Pancreas (tissue), 10 donors: ENCODE data around the gene CLK2. TPM values are rescaled to one million over a fixed set of nuclear protein-coding genes. Genes with fewer than 3 reads are reported as not detected.

Experiments
- ATAC-seq, 4 donors: fragments of 200-7000 bp; cut with Tn5 transposase; one replicate each; pipeline versions ENCODE4 v1.8.0 to v1.9.1; 2020; ENCODE audit warnings: mild to moderate bottlenecking in 4 of 4, moderate library complexity in 4 of 4
- DNase-seq, 6 donors: peaks; one replicate each; pipeline ENCODE4 v3.0.0-alpha.2; 2020
- FAIRE-seq: peaks from 2 replicates; lab custom pipeline; 2012; peaks lifted over from hg19 to GRCh38; lab: Jason Lieb, UNC
- H3K27ac ChIP-seq, 4 donors: fragments of 200-600 bp; sonication (generic); 1 replicate in 3 of 4; 2 replicates in 1 of 4; pipeline versions ENCODE4 v1.5.0 to v1.8.0; 2020
- H3K27me3 ChIP-seq, 4 donors: fragments of 200-600 bp; one replicate each; pipeline ENCODE4 v1.8.0; 2021
- H3K36me3 ChIP-seq, 3 donors: fragments of 200-600 bp; sonication (generic) in 1 of 3; one replicate each; pipeline versions ENCODE4 v1.5.0 to v1.8.0; 2020 to 2021
- H3K4me1 ChIP-seq, 3 donors: fragments of 200-600 bp; one replicate each; pipeline ENCODE4 v1.8.0; 2021
- H3K4me3 ChIP-seq, 4 donors: fragments of 200-600 bp; sonication (generic) in 2 of 4; one replicate each; pipeline versions ENCODE4 v1.5.0 to v1.8.0; 2020 to 2021
- H3K9me3 ChIP-seq, 4 donors: fragments of 200-600 bp; one replicate each; pipeline ENCODE4 v1.8.0; 2021
- WGBS, 2 donors: extraction: QIAGEN DNeasy Blood & Tissue Kit; methylation state at CpG; one replicate each; pipeline ENCODE4 v1.1.7; 2013; 5-methylcytosine and 5-hydroxymethylcytosine counted together
- intact Hi-C, 3 donors: fragments of 100-400 bp; cut with DNase I; formaldehyde crosslinking; loops; one replicate each; pipeline versions ENCODE4 v1.11.1 to v1.14.2; 2022
- polyA plus RNA-seq, 2 donors: library from polyadenylated mRNA; stranded (reverse); fragments of 200-250 nt; gene quantifications; one replicate each; pipeline ENCODE4 v1.2.3, GENCODE V29; 2013
- total RNA-seq, 6 donors: library from RNA; stranded (reverse); fragmentation: NEBNext Ultra II Directional in 4 of 6; extraction: Animal tissue kit (Norgen Biotek cat#: 25700) in 4 of 6; gene quantifications; one replicate each; pipeline versions ENCODE4 v1.2.1 to v1.2.4, GENCODE V29; 2021 to 2023
- TF ChIP-seq, protein P1 (sequence below), 4 donors: fragments of 200-600 bp; sonication (generic) in 3 of 4; IDR thresholded peaks; one replicate each; pipeline versions ENCODE4 v1.5.0 to v1.8.0; 2021; ENCODE audit warnings: antibody characterized with exemption in 4 of 4
- donor health status: healthy with polysubstance abuse.
- donor health status: DM: no; HTN: no; CAD: no; lungs with moderate emphysema.
- donor health status: DM: no; HTN: no; CAD: no.
- donor health status: control.
- donor health status: control.
- donor health status: Bipolar disorder and iron deficiency.
- donor health status: DM: yes; HTN: yes; CAD: no.
- donor health status: DM: no; HTN: no; CAD: no.
- donor health status: DM: no; HTN: no; CAD: no.
- donor health status: DM: yes; HTN: yes; CAD: no.

Gene CLK2
- total and polyA plus RNA-seq, 8 donors: 15.7 to 89.4 (median 21.6) TPM

DNA sequence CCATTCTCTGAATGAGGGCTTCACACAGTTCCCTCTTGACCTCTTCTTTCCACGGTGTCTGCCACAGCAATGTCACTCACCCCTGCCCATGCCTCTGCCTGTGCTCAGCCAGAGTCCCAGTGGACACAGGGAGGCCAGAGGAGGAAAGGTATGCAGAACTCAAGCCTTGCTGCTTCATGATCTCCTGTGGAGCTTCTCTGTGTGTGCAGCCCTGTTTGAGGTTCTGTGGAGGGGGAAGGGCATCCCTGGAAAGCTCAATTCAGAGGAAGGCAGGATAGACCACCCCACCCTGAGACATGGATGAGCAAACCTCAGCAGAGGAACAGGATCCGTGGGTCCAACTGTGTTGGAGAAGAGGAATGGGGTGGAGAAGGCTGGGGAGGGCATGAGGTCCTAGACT, 6.0 kb upstream of the CLK2 start:
- ATAC-seq: no peak
- intact Hi-C loops: loop anchor here in 1 of 3 donors (5.0 kb wide), 1 partner anchor 33 kb away; no protein-coding TSS in a partner anchor
- TF ChIP-seq, protein P1, sequence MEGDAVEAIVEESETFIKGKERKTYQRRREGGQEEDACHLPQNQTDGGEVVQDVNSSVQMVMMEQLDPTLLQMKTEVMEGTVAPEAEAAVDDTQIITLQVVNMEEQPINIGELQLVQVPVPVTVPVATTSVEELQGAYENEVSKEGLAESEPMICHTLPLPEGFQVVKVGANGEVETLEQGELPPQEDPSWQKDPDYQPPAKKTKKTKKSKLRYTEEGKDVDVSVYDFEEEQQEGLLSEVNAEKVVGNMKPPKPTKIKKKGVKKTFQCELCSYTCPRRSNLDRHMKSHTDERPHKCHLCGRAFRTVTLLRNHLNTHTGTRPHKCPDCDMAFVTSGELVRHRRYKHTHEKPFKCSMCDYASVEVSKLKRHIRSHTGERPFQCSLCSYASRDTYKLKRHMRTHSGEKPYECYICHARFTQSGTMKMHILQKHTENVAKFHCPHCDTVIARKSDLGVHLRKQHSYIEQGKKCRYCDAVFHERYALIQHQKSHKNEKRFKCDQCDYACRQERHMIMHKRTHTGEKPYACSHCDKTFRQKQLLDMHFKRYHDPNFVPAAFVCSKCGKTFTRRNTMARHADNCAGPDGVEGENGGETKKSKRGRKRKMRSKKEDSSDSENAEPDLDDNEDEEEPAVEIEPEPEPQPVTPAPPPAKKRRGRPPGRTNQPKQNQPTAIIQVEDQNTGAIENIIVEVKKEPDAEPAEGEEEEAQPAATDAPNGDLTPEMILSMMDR (IDR thresholded peaks at IDR 0.05): no peak
- no peak overlapping the region for H3K4me3 ChIP-seq
- FAIRE-seq: no peak
- H3K27ac ChIP-seq: no peak overlapping the region
- H3K27me3 ChIP-seq: no peaks in the 10 kb centered on the region
- no peaks in the 10 kb centered on the region for H3K36me3 ChIP-seq
- 66 to 77% methylated on average over 2 of the region's 2 CpGs for WGBS, 2 donors
- no peaks in the 10 kb centered on the region for H3K9me3 ChIP-seq
- no peak for DNase-seq
- no peaks in the 10 kb centered on the region for H3K4me1 ChIP-seq

DNA sequence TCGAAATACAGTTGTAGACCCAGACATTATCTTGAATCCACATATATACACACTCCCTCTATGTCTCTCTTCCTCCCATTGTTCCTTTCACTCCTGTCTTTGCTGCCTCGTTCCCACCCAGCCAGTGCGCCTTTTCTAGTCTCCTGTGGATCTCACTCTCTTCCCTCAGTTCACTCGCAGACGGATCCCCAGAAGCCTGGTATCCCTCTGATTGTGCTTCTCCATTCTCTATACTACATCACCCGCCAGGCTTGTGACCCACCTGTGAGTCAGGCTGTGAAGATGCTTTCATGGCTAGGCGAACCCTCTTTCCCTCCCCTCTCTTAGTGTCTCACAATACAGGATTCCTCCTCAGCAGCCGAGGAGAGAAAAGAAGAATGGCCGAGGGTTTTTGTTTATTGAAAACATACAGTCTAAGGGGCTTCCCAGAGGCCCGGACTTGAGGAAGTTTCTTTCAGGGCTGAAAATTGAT, 5.4 kb upstream of the CLK2 start:
- intact Hi-C loops: loop anchor here in 1 of 3 donors (5.0 kb wide), 1 partner anchor 34 kb away; no protein-coding TSS in a partner anchor
- Histone ChIP-seq H3K27ac (no peak overlapping the region), H3K9me3 (no peaks in the 10 kb centered on the region), H3K36me3 (no peaks in the 10 kb centered on the region), H3K27me3 (no peaks in the 10 kb centered on the region), H3K4me3 (no peak overlapping the region), H3K4me1 (no peaks in the 10 kb centered on the region)
- ATAC-seq (no peak), FAIRE-seq (no peak), DNase-seq (no peak)
- TF ChIP-seq, protein P1 (IDR thresholded peaks at IDR 0.05): no peak
- 55 to 64% methylated on average over 10 of the region's 10 CpGs for WGBS, 2 donors

DNA sequence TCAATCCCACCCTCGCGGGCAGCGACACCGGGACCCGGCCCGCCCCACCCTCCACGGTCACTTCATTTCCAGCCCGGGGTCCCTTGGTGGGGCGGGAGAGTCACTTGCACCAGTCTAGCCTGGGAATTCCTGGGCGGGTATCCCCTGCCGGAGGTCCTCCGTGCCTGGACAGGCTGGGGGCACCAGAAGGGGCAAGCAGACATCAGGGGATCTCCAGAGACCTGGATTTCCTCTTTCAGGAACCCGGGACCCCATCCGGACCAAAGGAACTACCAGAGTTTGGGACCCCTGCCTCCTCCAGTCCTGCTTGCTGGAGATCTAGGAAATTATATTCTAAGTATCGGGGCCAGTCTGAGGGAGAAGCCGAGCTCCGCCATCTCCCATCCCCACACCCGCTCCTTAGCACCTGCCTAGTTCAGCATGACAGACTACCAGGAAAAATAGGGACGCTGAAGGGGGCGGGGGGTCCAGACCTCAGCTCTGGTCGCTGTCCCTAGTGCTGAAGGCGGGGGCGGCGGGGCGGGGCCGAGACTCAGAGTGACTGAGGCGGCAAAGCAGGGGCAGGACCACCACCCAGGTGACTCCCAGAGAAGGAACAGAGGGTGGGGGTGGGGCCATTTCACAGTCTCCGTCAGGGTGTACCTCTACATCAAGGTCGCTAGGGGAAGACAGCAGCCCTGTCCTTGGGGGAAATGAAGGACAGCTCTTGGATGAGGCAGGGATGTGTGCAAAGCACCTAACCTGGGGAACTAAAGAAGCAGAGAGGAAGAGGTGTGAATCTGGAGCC, 4.8 kb upstream of the CLK2 start:
- Histone ChIP-seq H3K27me3 (no peaks in the 10 kb centered on the region), H3K27ac (peak overlapping the region in 3 of 4 donors; percentile 28 to 55 (median 52)), H3K4me1 (no peaks in the 10 kb centered on the region), H3K4me3 (peak overlapping the region; percentile 52 to 91 (median 80)), H3K9me3 (no peaks in the 10 kb centered on the region), H3K36me3 (no peaks in the 10 kb centered on the region)
- intact Hi-C loops: loop anchor here in 1 of 3 donors (5.0 kb wide), 1 partner anchor 34 kb away; no protein-coding TSS in a partner anchor
- 1% methylated on average over 29 of the region's 29 CpGs for WGBS, 2 donors
- ATAC-seq (peak; percentile 13 to 39 (median 34)), DNase-seq (peak; percentile 55 to 84 (median 66)), FAIRE-seq (no peak)
- TF ChIP-seq, protein P1 (IDR thresholded peaks at IDR 0.05): peak in 1 of 4 donors; percentile 20

DNA sequence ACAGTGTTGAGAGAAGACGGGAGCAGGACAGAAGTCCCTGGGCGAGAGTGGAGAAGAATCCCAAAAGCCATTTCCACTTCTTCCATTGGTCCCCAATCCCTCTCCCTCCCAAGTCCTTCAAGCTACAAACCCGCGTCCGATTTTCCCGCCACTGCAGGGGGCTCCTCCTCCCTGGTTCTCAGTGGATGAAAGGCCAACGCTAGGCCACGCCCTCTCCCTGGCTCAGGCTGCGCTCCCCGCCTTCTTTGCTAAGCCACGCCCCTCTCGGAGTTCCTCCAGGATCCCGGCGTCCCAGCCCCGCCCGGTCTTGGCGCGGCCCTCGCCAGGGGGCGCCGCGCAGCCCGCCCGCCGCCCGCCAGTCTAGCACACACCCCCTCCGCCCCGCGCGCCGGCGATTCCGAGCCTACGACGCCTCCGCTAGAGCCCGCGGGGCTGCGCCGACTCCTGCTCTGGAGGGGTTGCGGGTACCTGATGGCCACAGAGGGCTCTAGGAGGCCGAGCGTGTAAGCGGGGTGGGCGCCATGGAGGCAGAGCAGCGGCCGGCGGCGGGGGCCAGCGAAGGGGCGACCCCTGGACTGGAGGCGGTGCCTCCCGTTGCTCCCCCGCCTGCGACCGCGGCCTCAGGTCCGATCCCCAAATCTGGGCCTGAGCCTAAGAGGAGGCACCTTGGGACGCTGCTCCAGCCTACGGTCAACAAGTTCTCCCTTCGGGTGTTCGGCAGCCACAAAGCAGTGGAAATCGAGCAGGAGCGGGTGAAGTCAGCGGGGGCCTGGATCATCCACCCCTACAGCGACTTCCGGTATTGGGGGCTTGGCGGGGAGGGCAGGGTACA, 4.0 kb upstream of the CLK2 start, which contains the start of gene HCN3:
Gene HCN3, plus strand, starts transcription at position 394 of the 832 bp plus-strand sequence. Its CDS starts 128 bp downstream, at position 522.
- no peak for FAIRE-seq
- WGBS, 2 donors: 1% methylated on average over 58 to 68 of the region's 68 CpGs
- Histone ChIP-seq H3K27me3 (no peaks in the 10 kb centered on the region), H3K36me3 (no peaks in the 10 kb centered on the region), H3K9me3 (no peaks in the 10 kb centered on the region), H3K4me3 (peak within 1 kb of the TSS; percentile 52 to 91 (median 80)), H3K27ac (peak within 1 kb of the TSS; percentile 28 to 55 (median 48)), H3K4me1 (peaks cover 0 to 3% (median 3%) of the 10 kb centered on the region in 3 donors)
- peak; percentile 75 to 87 (median 86) for ATAC-seq
- peak; percentile 96 to 99 (median 98) for DNase-seq
- TF ChIP-seq, protein P1 (IDR thresholded peaks at IDR 0.05): peak; percentile 45 to 56 (median 54)
- intact Hi-C loops: loop anchor here in 1 of 3 donors (5.0 kb wide), 1 partner anchor 35 kb away; no protein-coding TSS in a partner anchor
